DOHH2 (cell line): Measurements from ENCODE around the gene SELENOP.

Experiments used
- H3F3A ChIP-seq: fragments of 200-600 bp; sonication (generic), shearing (Covaris generic); 2 replicates; pipeline ENCODE4 v1.6.0; 2016; ENCODE audit warnings: antibody characterized with exemption, mild to moderate bottlenecking; ENCODE audit not compliant: control insufficient read depth, insufficient read depth
- H3K27ac ChIP-seq: fragments of 200-600 bp; sonication (generic); 2 replicates; pipeline ENCODE4 v1.5.1; 2014; ENCODE audit warnings: low read depth, mild to moderate bottlenecking, low read length, moderate library complexity
- H3K27me3 ChIP-seq: fragments of 200-600 bp; sonication (generic); 2 replicates; pipeline ENCODE4 v1.6.1; 2014; ENCODE audit warnings: mild to moderate bottlenecking, low read length, mixed read lengths; ENCODE audit not compliant: control insufficient read depth
- H3K36me3 ChIP-seq: fragments of 200-600 bp; sonication (generic); 2 replicates; pipeline ENCODE4 v1.6.1; 2014; ENCODE audit warnings: mild to moderate bottlenecking, low read length, moderate library complexity, mixed read lengths; ENCODE audit not compliant: control insufficient read depth
- H3K4me1 ChIP-seq: fragments of 200-600 bp; sonication (generic); 2 replicates; pipeline ENCODE4 v1.6.1; 2014; ENCODE audit warnings: mild to moderate bottlenecking, low read length, mixed read lengths; ENCODE audit not compliant: control insufficient read depth
- H3K4me2 ChIP-seq: fragments of 200-600 bp; sonication (generic); 2 replicates; pipeline ENCODE4 v1.6.0; 2014; ENCODE audit warnings: mild to moderate bottlenecking, low read length, moderate library complexity
- H3K4me3 ChIP-seq: fragments of 200-600 bp; sonication (generic); 2 replicates; pipeline ENCODE4 v1.5.1; 2014; ENCODE audit warnings: mild to moderate bottlenecking, low read length, mixed read lengths
- H3K79me2 ChIP-seq: fragments of 200-600 bp; sonication (generic); 2 replicates; pipeline ENCODE4 v1.6.1; 2014; ENCODE audit warnings: mild to moderate bottlenecking, low read length, mixed read lengths; ENCODE audit not compliant: control insufficient read depth
- H3K9me2 ChIP-seq: fragments of 200-600 bp; sonication (generic); replicated peaks from 2 replicates; pipeline ENCODE4 v1.6.1; 2014; ENCODE audit warnings: mild to moderate bottlenecking, low read length, mixed read lengths; ENCODE audit not compliant: control insufficient read depth
- H3K9me3 ChIP-seq: fragments of 200-600 bp; sonication (generic); 2 replicates; pipeline ENCODE4 v1.6.1; 2014; ENCODE audit warnings: antibody characterized with exemption, low read length, mixed read lengths; ENCODE audit not compliant: control insufficient read depth, insufficient read depth
- H4K20me1 ChIP-seq: fragments of 200-600 bp; sonication (generic); 2 replicates; pipeline ENCODE4 v1.6.0; 2014; ENCODE audit warnings: low read depth, mild to moderate bottlenecking, antibody characterized with exemption, low read length, moderate library complexity; ENCODE audit not compliant: control insufficient read depth, insufficient read depth
- CTCF ChIP-seq: fragments of 200-600 bp; sonication (generic); IDR thresholded peaks from one replicate; pipeline ENCODE4 v1.5.1; 2014; ENCODE audit warnings: antibody characterized with exemption, mild to moderate bottlenecking, low read depth, low read length; ENCODE audit not compliant: poor library complexity, severe bottlenecking
- EZH2phosphoT487 ChIP-seq: fragments of 200-600 bp; sonication (generic); IDR thresholded peaks from 2 replicates; pipeline ENCODE4 v1.6.1; 2017; ENCODE audit warnings: borderline replicate concordance, mild to moderate bottlenecking, antibody characterized with exemption, low read length, moderate library complexity, mixed read lengths

SELENOP gene

GRCh38 chr5:42839196-42839595 is 27.5 kb upstream of the SELENOP start:
- Histone ChIP-seq H3K27ac (no peak overlapping the region), H3F3A (no peaks in the 10 kb centered on the region), H3K27me3 (no peaks in the 10 kb centered on the region; the same call in 1 of the 2 replicates), H3K36me3 (no peaks in the 10 kb centered on the region), H4K20me1 (no peaks in the 10 kb centered on the region), H3K9me2 (no peaks in the 10 kb centered on the region), H3K79me2 (no peaks in the 10 kb centered on the region), H3K4me1 (no peaks in the 10 kb centered on the region), H3K4me2 (no peak overlapping the region), H3K4me3 (no peak overlapping the region), H3K9me3 (no peaks in the 10 kb centered on the region)
- TF ChIP-seq EZH2phosphoT487 (no peak), CTCF (no peak)

- no peak for TF ChIP-seq CTCF
- TF ChIP-seq EZH2phosphoT487 = no peak
- H3K4me3 ChIP-seq = no peak overlapping the region
- H3K79me2 ChIP-seq = no peaks in the 10 kb centered on the region
- H3K36me3 ChIP-seq = no peaks in the 10 kb centered on the region
- H3K27me3 ChIP-seq = no peaks in the 10 kb centered on the region; the same call in 1 of the 2 replicates
- no peaks in the 10 kb centered on the region for H3K4me1 ChIP-seq
- no peaks in the 10 kb centered on the region for H3K9me3 ChIP-seq
- no peaks in the 10 kb centered on the region for H3F3A ChIP-seq
- H3K9me2 ChIP-seq = no peaks in the 10 kb centered on the region
- H4K20me1 ChIP-seq = no peaks in the 10 kb centered on the region
- H3K4me2 ChIP-seq = no peak overlapping the region
- no peak overlapping the region for H3K27ac ChIP-seq
Measured at GRCh38 chr5:42837601-42838000, 25.9 kb upstream of the SELENOP start.

DNA sequence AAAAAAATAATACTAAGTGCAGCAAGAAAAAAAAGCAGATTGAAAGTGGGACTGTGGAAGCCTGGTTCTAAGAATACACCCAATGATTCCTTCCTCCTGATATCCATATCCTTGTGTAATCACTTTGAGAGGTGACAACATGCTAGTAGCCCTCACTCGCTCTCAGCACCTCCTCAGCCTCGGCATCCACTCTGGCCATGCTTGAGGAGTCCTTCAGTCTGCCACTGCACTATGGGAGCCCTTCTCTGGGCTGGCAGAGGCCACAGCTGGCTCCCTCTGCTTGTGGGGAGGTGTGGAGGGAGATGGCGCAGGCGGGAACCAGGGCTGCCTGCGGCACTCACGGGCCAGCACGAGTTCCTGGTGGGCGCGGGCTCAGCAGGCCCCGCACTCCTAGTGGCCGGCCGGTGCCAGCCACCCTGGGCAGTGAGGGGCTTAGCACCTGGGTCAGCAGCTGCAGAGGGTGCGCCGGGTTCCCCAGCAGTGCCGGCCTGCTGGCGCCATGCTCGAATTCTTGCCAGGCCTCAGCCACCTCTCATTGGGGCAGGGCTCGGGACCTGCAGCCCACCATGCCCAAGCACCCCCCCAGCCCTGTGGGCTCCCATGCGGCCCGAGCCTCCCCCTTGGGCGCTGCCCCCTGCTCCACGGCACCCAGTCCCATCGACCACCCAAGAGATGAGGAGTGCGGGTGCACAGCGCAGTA is 24.5 kb upstream of the SELENOP start:
- H3K4me2 ChIP-seq = no peak overlapping the region
- H3K9me2 ChIP-seq = no peaks in the 10 kb centered on the region
- no peaks in the 10 kb centered on the region for H3K4me1 ChIP-seq
- no peak overlapping the region for H3K27ac ChIP-seq
- no peak overlapping the region for H3K4me3 ChIP-seq
- TF ChIP-seq EZH2phosphoT487 = no peak
- TF ChIP-seq CTCF = no peak
- H3K9me3 ChIP-seq = no peaks in the 10 kb centered on the region
- H3K27me3 ChIP-seq = no peaks in the 10 kb centered on the region; the same call in 1 of the 2 replicates
- H4K20me1 ChIP-seq = no peaks in the 10 kb centered on the region
- no peaks in the 10 kb centered on the region for H3K36me3 ChIP-seq
- no peaks in the 10 kb centered on the region for H3F3A ChIP-seq
- no peaks in the 10 kb centered on the region for H3K79me2 ChIP-seq
